Measurements from ENCODE around the gene CTNNA1.

Gene CTNNA1

GRCh38 chr5:138967791-138968448 lies 214.7 kb downstream of the CTNNA1 start:
- DNase-seq (ENCODE audit: low spot score), result no peak

GRCh38 chr5:138968601-138969000 lies 215.4 kb downstream of the CTNNA1 start:
- DNase-seq (ENCODE audit: low spot score), result no peak

- no peak for DNase-seq (ENCODE audit: low spot score)
Observed at GRCh38 chr5:138969323-138970002, 216.2 kb downstream of the CTNNA1 start.

GRCh38 chr5:138972230-138972629 lies 219.0 kb downstream of the CTNNA1 start:
- DNase-seq (ENCODE audit: low spot score), result no peak

GRCh38 chr5:138972836-138973235 lies 219.6 kb downstream of the CTNNA1 start:
- DNase-seq (ENCODE audit: low spot score), result no peak

- DNase-seq (ENCODE audit: low spot score), result no peak
Observed at GRCh38 chr5:138974227-138975063, 221.2 kb downstream of the CTNNA1 start.

- no peak for DNase-seq (ENCODE audit: low spot score)
Observed at GRCh38 chr5:138975098-138975847, 222.0 kb downstream of the CTNNA1 start.

- DNase-seq (ENCODE audit: low spot score), result no peak
Observed at GRCh38 chr5:138978080-138978479, 224.9 kb downstream of the CTNNA1 start.

- DNase-seq (ENCODE audit: low spot score), result no peak
Observed at GRCh38 chr5:138978581-138978980, 225.4 kb downstream of the CTNNA1 start.

- no peak for DNase-seq (ENCODE audit: low spot score)
Observed at GRCh38 chr5:138979684-138980280, 226.6 kb downstream of the CTNNA1 start.

GRCh38 chr5:138980441-138980840 lies 227.2 kb downstream of the CTNNA1 start:
- DNase-seq (ENCODE audit: low spot score), result peak; percentile 16

- DNase-seq (ENCODE audit: low spot score), result peak; percentile 13
Observed at GRCh38 chr5:138981131-138981530, 227.9 kb downstream of the CTNNA1 start.

GRCh38 chr5:138981586-138981985 lies 228.4 kb downstream of the CTNNA1 start:
- DNase-seq (ENCODE audit: low spot score), result peak; percentile 17

- DNase-seq (ENCODE audit: low spot score), result no peak
Observed at GRCh38 chr5:138983984-138984383, 230.8 kb downstream of the CTNNA1 start.
